ENCODE data around the gene BNC2. TPM values are rescaled to one million over a fixed set of nuclear protein-coding genes. Genes with fewer than 3 reads are reported as not detected.

Gene BNC2
- total RNA-seq, 2 donors from 2014 or later = 2.1 to 20.0 TPM

DNA sequence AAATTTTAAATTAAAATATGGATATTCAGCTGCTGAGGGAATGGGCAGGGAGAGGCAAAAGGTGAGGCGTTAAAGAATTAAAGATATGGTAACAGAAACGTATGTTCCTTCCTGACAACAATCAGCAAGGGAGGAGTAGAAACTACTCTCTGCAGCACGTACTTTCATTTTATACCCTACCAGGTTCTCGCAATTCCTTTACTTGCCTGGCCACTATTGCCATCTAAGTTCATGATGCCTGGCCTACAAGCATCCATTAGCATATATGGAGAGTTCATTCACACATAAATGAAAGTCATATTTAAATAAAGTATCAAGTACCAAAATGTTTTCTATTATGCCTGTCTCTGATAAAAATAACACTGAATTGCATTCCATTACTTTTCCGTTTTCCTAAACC, 125.1 kb downstream of the BNC2 start:
- no peaks in the 10 kb centered on the region for H3K27me3 ChIP-seq
- TF ChIP-seq, protein P1, sequence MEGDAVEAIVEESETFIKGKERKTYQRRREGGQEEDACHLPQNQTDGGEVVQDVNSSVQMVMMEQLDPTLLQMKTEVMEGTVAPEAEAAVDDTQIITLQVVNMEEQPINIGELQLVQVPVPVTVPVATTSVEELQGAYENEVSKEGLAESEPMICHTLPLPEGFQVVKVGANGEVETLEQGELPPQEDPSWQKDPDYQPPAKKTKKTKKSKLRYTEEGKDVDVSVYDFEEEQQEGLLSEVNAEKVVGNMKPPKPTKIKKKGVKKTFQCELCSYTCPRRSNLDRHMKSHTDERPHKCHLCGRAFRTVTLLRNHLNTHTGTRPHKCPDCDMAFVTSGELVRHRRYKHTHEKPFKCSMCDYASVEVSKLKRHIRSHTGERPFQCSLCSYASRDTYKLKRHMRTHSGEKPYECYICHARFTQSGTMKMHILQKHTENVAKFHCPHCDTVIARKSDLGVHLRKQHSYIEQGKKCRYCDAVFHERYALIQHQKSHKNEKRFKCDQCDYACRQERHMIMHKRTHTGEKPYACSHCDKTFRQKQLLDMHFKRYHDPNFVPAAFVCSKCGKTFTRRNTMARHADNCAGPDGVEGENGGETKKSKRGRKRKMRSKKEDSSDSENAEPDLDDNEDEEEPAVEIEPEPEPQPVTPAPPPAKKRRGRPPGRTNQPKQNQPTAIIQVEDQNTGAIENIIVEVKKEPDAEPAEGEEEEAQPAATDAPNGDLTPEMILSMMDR (IDR thresholded peaks at IDR 0.05) = no peak
- H3K36me3 ChIP-seq = no peaks in the 10 kb centered on the region
- intact Hi-C loops (cut with DNase I) = no loop called here
- H3K27ac ChIP-seq = no peak overlapping the region
- no peaks in the 10 kb centered on the region for H3K9me3 ChIP-seq
- no peaks in the 10 kb centered on the region for H3K4me1 ChIP-seq
- H3K4me3 ChIP-seq = no peak overlapping the region
- DNase-seq = no peak
- H3K9ac ChIP-seq (ENCODE audit: low read depth in 2 of 2, low read length in 2 of 2) = no peak overlapping the region

DNA sequence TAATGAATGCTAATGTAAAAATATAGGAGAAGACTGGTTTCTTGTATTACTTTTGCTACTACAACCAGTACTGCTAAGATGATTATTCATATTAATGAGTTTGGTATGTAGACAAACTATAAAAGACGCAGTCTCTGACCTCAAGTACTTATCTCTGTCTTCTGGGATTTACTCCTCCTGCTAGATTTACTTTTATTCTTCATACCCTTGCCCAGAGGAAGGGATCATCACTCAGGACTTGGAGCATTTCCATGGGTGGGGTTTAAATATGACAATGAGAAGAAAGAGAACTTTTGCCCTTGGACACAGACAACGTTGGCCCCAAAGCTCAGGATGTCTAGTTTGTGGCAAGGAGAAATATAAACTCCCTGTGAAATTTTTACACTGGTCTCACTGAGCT, 126.1 kb downstream of the BNC2 start:
- Histone ChIP-seq H3K9me3 (no peaks in the 10 kb centered on the region), H3K4me1 (no peaks in the 10 kb centered on the region), H3K27me3 (no peaks in the 10 kb centered on the region), H3K36me3 (no peaks in the 10 kb centered on the region), H3K9ac (ENCODE audit: low read depth in 2 of 2, low read length in 2 of 2) (no peak overlapping the region), H3K27ac (no peak overlapping the region), H3K4me3 (no peak overlapping the region)
- no peak for DNase-seq
- intact Hi-C loops (cut with DNase I) = no loop called here
- TF ChIP-seq, protein P1 (IDR thresholded peaks at IDR 0.05) = no peak

DNA sequence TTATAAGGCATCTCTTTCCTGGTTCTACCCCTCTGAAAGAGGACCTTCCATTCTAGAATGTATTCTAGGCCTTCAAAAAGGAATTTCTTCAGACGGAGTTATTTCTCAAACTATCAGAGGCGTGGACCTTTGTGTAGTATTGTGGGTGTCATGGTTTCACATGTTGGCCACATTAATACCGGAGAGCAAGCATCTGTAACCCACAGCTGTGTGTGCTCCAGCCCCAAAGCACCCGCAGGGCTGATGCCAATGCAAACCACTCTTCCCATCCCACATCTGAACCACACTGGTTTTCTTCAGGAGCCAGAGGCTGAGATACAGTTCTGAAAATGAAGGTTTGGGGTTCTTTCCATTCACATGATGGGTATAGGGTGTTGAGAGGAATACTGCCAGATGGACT, 127.1 kb downstream of the BNC2 start:
- Histone ChIP-seq H3K4me3 (no peak overlapping the region), H3K36me3 (no peaks in the 10 kb centered on the region), H3K4me1 (no peaks in the 10 kb centered on the region), H3K27me3 (no peaks in the 10 kb centered on the region), H3K27ac (no peak overlapping the region), H3K9me3 (no peaks in the 10 kb centered on the region), H3K9ac (ENCODE audit: low read depth in 2 of 2, low read length in 2 of 2) (no peak overlapping the region)
- no peak for DNase-seq
- TF ChIP-seq, protein P1 (IDR thresholded peaks at IDR 0.05) = no peak
- intact Hi-C loops (cut with DNase I) = no loop called here

DNA sequence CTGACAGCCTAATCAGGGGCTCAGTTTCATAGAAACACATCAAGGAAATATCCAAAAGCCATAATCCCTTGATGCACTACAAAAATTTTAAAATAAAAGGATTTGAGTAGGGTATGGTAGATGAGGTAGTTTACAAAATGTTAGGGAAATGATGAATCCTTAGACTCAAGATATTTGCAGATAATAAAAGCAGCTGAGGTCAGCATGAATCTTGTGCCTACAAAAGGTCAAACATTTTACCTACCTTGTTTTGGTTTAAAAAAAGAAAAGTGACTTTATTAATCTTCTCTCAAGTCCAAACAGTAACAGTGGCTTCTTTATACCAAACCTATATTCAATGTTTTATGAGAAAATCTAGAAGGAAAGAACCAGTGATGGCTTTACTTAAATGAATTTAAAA, 135.5 kb downstream of the BNC2 start:
- intact Hi-C loops (cut with DNase I) = no loop called here
- H3K4me3 ChIP-seq = no peak overlapping the region
- H3K36me3 ChIP-seq = no peaks in the 10 kb centered on the region
- TF ChIP-seq, protein P1 (IDR thresholded peaks at IDR 0.05) = no peak
- no peaks in the 10 kb centered on the region for H3K27me3 ChIP-seq
- no peak overlapping the region for H3K9ac ChIP-seq (ENCODE audit: low read depth in 2 of 2, low read length in 2 of 2)
- no peak for DNase-seq
- H3K9me3 ChIP-seq = no peaks in the 10 kb centered on the region
- no peaks in the 10 kb centered on the region for H3K4me1 ChIP-seq
- no peak overlapping the region for H3K27ac ChIP-seq

DNA sequence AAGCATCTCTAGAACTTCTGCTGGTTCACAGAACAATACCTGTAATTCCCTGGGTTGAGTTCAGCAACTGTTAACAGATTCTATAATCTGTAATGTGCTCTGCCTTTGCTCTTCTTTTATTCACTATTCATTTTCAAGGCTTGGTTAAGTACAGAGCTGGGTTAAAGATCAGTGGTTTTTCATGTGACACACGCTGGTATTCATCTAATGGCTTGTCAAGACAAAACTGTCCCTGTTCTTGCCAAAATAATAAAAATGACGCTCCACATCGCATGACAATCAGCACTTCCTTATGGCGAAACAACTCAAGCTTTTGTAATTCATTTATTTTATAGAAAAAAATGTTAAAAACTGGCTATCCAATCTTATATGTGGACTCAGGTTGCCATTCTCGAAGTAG, 137.9 kb downstream of the BNC2 start:
- Histone ChIP-seq H3K27ac (no peak overlapping the region), H3K4me3 (no peak overlapping the region), H3K27me3 (no peaks in the 10 kb centered on the region), H3K9me3 (no peaks in the 10 kb centered on the region), H3K9ac (ENCODE audit: low read depth in 2 of 2, low read length in 2 of 2) (no peak overlapping the region), H3K36me3 (no peaks in the 10 kb centered on the region), H3K4me1 (no peaks in the 10 kb centered on the region)
- TF ChIP-seq, protein P1 (IDR thresholded peaks at IDR 0.05) = no peak
- no peak for DNase-seq
- intact Hi-C loops (cut with DNase I) = no loop called here

DNA sequence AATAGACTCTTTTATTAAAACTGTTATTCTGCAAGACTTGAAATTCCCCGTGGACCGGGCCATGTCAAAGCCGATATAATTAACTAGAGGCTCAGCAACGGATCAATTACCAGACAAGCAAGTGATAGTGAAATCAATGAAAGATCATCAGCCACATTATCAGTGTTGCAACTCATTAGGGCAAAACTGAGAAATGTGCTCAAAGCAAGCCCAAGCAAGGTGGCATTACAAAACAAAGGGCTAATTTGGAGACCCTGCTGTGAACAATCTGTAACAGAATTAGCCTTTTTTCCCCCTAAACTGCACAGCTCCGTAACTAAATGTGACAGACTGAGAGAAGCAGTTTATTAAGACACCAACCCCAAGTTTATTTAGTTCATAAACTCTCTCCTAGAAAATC, 140.3 kb downstream of the BNC2 start:
- Histone ChIP-seq H3K27me3 (no peaks in the 10 kb centered on the region), H3K27ac (no peak overlapping the region), H3K4me1 (no peaks in the 10 kb centered on the region), H3K4me3 (no peak overlapping the region), H3K36me3 (no peaks in the 10 kb centered on the region), H3K9ac (ENCODE audit: low read depth in 2 of 2, low read length in 2 of 2) (no peak overlapping the region), H3K9me3 (no peaks in the 10 kb centered on the region)
- no peak for DNase-seq
- intact Hi-C loops (cut with DNase I) = no loop called here
- TF ChIP-seq, protein P1 (IDR thresholded peaks at IDR 0.05) = no peak

All from colonic mucosa (tissue), 4 donors.